HG03439 (cell line): Measurements from ENCODE around the gene GP1BB.

Source experiments
- ATAC-seq: cut with Tn5 transposase; IDR thresholded peaks from one replicate; pipeline ENCODE4 v1.9.1; 2021; ENCODE audit warnings: mild to moderate bottlenecking, moderate library complexity; ENCODE audit not compliant: unreplicated experiment

GP1BB gene

DNA sequence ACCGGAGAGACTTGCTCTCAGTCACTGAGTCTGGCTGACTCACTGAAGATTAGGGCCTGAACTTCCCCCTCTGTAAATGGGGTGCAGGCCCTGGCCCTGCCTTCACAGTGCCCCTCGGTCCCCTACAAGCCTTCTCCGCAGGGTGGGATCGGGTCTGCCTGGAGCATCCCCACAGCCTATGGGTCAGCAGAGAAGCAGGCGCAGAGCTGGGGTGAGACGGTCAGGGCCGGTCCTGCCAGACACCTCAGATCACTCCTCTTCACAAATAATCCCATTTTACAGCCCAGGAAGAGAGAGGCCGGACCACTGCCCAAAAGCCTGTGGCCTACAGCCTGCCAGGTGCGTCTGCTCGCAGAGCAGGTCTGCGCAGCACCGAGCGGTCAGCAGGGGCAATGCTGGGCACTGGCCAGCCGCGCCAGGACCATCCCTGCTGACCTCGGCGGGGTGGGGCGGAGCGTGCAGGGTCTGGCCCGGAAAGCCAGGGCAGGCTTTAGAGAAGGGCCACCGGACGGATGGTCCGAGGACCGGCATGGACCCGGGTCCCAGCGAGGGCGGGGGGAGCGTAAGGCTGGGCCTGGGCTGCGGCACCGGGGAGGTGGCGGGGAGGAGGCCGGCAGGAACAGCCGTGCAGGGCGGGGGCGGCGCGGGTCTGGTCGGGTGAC, 9.6 kb upstream of the GP1BB start:
- ATAC-seq: no peak

DNA sequence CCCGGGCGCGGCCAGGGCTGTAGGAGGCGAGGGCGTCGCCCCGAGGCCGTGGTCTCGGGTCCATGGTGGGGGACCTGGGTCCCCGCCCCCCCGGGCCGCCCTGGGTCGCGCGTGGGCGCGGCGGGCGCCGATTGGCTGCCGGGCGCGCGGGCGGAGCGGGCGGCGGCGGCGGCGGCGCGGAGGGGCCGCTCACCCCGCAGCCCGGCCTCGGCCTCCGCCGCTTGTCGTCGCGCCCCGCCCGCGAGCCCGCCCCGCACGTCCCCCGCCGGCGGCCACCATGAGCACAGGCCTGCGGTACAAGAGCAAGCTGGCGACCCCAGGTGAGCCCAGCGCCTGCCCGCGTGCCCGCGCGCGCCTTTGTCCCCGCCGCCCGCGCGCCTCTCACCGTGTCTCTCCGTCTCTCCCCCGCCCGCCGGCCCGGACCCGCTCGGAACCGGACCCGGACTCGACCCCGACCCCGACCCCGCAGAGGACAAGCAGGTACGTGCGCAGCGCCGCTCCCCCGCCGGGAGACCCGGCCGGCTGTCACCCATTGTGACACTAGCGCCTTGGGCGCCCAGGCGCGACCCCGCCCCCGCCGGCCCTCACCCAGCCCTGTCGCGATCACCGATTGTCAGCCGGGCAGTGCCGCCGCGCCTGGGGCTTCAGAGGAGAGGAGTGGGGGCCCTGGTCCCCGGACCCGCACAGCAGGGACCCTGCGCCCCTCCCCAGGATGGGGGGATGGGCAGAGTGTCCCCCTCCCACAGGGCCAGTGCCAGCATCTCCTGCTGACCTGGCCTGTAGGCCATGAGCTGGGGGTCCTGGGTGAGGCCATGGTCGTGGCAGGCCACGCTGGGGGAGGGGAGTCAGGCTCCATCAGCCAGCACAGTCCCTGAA, 8.8 kb upstream of the GP1BB start, which contains the start of gene SEPTIN5:
SEPTIN5 (plus strand) TSS at position 192 of the 876 bp plus-strand sequence; CDS start at position 278, 86 bp downstream.
- no peak for ATAC-seq

DNA sequence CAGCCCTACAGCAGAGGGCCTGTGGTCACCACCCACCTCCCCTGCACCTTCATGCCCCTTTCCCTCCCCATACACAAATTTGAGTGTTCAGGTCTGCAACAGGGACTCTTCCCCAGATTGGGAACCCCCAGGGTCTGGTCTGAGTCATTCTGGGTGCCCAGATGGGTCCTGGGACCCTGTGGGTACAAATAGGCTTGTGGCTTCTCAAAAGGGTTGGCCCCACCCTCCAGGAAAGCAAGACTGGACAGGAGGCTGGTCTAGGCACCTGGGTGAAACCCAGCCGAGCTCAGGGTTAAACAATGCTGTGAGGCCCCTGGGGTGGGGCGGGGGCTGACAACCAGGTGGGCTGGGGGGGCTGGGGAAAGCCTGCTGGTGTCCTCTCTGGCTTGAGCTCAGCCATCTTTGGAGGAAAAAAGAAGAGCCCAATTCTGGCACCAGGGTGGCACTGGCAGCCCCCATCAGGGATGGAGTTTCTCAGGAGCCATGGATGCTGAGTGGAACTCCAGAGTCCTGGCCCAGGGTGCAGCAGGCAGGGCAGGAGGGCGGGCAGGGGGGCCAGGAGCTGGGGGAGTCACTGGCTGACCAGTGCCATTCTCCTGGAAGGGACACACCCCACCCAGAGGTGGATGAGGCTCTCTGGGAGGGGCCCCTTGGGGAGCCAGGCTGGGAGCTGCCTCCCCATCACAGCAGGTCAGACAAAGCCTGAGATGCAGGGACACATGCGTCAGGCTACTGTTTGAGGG, 8.0 kb upstream of the GP1BB start:
- ATAC-seq: no peak

DNA sequence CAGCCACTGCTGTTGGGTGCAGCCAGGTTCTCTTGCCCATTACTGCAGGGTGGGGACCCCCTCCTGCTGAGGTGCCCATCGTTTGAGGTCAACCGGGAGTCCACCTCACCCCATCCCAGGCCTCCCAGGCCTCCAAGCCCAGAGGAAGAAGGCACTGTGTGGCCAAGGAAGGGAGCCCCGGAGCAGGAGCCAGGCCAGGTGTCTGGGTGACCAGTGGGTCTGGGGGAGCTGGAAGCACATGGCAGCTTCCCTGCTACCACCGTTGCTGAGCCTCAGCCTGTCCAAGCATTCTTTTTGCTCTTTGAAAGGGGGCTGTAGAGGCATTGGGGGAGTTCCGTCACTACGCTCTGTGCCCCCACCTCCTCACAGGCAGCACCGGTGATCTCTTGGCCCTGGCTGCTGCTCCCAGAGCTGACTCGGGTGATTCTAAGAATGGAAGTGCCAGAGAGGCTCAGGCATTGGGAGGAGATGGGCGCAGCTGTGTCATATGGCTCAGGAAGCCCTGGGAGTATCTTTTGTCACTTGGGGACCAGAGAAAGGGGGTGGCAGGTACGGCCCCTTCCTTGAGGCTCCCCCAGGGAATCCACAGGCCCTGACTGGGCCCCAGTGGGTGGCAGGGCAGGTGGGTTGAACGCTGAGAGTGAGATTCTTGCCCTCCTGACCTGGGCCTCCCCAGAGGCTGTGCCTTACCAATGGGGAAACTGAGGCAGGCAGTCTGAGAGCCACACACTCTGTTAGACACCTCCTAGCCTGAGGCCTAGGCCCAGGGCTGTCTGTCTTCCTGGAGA, 7.1 kb upstream of the GP1BB start:
- ATAC-seq: no peak

DNA sequence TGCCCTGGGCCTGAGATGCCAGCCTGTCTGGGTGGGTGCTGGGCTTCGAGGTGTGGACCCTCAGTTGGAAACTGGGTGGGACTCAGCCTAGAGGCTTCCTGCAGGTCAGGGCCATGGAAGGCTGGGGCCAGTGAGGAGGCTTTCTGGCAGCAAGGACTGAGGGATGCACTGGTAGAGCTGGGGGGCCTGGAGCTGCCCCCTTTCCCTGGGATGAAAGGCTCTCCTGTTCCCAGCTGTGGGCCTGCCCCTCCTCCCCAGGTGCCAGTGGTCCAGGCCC, 6.6 kb upstream of the GP1BB start:
- no peak for ATAC-seq

DNA sequence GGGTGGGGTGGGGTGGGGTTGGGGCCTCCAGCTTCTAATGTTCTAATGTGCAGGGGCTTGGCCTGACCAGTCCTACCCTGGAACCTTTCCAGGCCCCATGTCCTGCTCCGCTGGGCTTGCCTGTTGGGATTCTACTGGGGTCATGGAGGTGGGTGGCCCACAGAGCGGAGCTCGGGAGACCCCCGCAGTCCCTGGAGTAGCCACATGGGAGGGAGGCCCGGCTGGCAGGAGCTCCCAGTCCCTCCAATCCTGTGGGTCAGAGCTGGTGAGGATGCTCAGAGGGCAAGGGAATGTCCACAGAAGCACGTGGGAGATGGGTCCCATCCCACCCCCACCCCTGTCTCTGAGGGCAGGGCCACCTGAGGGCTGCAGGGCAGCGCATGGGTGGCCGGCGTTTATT, 6.2 kb upstream of the GP1BB start:
- ATAC-seq: no peak

DNA sequence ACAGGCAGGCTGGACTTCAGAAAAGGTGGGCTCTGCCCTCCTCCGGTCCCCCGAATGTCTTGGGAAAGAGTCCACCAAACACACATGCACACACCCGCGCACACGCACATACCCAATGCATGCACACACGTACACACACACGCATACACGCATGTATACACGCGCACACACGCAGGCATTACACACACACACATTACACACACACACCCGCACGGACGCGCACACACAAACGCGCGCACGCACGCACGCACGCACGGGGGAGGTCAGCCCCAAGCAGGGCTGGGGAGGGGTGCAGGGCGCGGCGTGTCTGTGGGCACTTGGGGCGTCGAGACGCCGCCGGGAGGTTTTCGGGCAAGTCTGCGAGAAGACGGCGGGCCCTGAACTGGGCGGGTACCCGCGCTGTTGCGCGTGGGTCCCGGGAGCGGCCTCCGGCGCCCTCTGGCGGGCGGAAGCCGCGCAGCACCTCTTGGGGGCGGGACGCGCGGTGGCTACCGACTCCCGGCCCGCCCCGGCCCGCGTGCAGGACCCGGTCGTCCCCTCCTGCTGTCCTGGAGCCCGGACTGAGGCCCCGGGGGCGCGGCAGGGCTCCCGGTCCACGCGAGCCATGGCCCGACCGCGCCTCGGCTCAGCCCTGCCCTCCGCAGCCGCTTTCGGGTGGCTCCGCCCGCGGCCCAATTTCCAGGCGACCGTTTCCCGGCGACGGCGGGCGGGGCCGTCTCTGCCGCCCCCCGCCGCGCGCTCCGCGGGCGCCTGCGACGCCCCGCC, 5.5 kb upstream of the GP1BB start:
- no peak for ATAC-seq

DNA sequence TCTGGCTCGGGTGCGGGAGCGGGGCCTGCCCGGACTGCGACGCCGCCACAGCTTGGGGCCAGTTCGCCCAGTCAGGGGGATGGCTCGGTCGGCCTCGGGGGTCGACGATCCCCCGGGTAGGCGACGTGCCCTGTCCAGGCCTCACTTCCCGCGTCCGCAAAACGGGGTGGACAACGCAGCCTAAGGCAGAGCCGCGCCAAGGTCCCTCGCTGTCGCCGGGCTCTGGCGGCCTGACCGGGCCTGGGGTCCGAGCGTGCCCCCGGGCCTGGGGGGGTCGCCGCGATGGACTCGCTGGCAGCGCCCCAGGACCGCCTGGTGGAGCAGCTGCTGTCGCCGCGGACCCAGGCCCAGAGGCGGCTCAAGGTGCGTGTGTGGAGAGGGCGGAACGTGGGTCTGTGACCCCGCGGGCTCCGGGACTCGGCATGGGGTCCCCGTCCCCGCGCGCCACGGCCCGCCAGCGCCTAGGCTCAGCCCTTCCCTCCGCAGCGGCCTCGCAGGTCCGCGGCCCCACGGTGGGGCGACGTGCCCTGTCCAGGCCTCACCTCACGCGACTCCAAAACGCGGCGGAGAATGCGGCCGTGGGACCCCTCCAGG, 4.8 kb upstream of the GP1BB start:
- ATAC-seq: no peak

DNA sequence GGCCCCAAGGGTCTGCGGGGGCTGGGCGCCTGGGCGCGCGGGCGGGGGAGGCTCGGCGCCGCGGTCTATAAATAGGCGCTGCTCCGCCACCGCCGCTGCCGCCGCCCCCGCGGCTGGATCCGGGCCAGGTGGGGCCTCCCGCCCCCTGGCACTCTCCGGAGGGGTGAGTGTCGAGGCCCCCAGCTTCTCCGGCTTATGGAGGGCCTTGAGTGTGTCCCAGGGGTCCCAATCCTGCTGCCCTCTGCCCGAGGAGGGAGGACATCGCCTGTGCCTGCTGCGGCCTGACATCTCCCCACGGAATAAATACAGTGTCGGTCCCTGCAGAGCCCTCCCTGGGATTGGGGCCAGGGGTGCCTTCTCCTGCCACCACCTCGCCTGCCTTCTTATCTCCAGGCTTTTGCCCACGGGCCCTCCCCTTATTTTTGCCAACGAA, 4.3 kb upstream of the GP1BB start:
- no peak for ATAC-seq

DNA sequence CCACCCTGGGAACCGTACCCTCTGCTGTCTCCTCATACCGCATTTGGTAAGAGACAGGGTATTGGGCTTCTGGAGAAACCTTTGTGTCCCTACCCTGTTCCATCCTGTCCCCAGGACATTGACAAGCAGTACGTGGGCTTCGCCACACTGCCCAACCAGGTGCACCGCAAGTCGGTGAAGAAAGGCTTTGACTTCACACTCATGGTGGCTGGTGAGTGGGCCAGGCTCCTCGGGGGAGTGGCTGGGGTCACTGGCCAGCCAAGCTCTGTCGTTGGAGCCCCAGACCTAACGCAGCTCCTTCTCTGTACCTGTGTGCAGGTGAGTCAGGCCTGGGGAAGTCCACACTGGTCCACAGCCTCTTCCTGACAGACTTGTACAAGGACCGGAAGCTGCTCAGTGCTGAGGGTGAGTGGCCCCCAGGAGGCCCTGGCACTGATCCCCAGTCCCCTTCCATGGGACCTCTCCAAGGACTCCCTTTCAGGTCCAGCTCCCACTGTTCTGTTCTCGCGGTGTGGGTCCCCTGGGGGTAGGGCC, 3.8 kb upstream of the GP1BB start:
- ATAC-seq: no peak

DNA sequence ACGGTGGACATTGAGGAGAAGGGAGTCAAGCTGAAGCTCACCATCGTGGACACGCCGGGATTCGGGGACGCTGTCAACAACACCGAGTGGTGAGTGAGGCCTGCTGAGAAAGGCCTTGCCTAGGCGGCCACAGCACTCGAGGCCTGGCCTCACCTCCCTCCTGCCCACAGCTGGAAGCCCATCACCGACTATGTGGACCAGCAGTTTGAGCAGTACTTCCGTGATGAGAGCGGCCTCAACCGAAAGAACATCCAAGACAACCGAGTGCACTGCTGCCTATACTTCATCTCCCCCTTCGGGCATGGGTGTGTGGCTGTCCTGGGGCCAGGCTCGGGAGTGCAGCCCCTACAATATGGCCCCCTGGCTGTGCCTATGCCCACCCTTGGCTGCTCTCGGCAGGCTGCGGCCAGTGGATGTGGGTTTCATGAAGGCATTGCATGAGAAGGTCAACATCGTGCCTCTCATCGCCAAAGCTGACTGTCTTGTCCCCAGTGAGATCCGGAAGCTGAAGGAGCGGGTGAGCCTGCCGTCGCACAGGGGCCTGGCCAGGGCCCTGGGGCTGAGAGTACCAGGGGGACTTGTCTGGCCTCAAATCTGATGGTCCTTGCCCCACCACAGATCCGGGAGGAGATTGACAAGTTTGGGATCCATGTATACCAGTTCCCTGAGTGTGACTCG, 3.0 kb upstream of the GP1BB start:
- no peak for ATAC-seq

DNA sequence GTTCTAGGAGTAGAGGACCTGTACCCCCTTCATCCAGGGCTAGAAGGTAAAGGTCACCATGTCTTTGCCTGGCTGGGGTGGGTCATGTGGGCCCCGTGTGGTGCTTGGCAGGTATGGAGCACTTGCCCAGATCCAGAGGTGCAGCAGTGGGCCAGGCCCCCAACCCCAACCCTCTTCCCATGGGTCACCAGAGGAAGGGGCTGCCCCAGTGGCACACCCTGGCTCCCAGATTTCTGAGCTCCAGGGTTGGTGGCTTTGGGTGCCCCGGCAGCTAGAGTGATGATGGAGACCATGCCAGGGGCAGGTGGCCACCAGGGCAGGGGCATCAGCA, 2.4 kb upstream of the GP1BB start:
- ATAC-seq: no peak

DNA sequence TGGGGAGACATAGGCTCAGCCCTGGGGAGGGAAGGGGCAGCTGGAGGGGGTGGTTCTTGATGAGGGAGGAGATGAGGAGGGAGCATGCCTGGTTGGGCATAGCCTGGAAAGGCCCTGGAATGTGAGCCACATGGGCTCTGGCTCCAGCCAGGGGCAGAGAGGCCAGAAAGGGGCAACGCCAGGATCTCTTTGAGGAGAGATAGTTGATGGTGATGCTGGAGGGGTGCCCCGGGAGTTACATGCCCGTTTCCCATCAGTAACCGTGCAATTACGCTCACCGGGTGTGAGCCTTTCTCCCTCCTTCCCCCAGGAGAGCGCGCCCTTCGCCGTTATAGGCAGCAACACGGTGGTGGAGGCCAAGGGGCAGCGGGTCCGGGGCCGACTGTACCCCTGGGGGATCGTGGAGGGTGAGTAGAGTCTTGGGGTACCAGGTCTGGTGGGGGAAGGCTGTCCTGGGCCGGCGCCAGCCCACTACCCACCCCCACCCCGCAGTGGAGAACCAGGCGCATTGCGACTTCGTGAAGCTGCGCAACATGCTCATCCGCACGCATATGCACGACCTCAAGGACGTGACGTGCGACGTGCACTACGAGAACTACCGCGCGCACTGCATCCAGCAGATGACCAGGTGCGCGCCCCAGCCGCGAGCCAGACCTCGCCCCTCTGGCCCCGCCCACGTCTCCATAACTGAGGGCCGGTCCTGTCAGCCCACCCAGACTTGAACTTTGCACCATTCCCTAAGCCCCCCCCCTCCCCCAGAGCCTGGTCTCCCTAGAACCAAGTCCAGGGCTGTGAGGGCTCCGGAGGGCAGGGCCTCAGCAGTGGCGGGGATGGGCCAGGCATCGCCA, 1.8 kb upstream of the GP1BB start:
- ATAC-seq: no peak

DNA sequence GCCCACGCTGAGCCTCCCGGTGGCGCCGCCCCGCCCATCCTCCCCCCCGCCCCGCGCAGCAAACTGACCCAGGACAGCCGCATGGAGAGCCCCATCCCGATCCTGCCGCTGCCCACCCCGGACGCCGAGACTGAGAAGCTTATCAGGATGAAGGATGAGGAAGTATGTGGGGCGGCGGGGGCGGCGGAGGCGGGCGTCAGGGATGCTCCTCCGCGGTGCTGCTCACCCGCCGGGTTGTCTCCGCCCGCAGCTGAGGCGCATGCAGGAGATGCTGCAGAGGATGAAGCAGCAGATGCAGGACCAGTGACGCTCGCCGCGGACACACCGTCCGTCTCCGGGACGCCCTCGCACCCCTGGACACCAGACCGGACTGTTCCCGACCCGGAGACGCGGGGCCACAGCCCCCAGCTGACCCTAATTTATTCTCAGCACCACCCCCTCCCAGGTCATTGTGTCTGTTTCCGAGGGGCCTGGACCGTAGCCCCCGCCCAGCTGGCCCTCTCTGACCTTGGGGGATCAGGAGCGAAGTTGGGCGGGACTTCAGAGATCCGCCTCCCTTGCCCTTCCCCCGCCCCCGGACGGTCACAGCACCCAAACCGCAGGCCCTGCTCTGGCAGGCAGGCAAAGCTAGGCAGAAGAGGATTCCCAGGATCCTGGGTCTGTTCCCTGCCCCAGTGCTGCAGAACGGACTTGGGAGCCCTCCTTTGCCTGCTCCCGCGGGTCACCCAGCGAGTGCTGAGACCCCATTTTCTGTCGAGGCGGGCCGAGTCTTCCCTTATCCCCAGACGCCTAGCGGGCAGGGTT, 959 bp upstream of the GP1BB start:
- no peak for ATAC-seq

DNA sequence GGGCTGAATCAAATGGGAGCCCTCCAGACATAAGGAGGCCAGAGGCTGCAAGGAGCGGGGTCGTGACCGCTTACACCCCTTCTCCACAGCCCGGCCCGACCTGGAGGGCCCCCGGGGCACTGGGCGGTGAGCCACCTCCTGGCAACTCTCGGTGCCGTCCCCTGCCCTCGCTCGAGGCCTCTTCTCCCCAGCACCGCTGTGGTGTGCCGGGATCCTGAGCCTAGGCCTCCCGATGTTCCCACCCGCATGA, 432 bp upstream of the GP1BB start:
- no peak for ATAC-seq

DNA sequence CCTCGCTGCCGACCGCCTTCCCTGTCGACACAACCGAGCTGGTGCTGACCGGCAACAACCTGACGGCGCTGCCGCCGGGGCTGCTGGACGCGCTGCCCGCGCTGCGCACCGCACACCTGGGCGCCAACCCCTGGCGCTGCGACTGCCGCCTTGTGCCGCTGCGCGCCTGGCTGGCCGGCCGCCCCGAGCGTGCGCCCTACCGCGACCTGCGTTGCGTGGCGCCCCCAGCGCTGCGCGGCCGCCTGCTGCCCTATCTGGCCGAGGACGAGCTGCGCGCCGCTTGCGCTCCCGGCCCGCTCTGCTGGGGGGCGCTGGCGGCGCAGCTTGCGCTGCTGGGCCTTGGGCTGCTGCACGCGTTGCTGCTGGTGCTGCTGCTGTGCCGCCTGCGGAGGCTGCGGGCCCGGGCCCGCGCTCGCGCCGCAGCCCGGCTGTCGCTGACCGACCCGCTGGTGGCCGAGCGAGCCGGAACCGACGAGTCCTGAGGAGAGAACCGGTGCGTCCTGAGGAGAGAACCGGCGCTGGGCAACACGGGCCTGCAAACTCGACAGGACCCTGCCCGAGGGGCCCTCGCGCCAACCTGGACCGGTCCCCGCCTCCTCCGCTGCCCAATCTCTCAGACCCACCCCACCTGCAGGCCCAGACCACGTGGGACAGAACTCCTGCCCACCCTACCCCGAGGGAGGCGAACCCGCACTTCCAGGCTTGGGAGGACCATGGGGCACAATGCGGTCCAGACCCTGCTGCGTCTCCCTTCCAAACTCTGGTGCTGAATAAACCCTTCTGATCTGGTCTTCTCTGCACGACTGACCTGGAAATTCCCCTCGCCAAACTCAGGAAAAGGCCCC, 866 bp downstream of the GP1BB start:
- ATAC-seq: no peak
